ENCODE measurements around the gene MGMT.

DNA sequence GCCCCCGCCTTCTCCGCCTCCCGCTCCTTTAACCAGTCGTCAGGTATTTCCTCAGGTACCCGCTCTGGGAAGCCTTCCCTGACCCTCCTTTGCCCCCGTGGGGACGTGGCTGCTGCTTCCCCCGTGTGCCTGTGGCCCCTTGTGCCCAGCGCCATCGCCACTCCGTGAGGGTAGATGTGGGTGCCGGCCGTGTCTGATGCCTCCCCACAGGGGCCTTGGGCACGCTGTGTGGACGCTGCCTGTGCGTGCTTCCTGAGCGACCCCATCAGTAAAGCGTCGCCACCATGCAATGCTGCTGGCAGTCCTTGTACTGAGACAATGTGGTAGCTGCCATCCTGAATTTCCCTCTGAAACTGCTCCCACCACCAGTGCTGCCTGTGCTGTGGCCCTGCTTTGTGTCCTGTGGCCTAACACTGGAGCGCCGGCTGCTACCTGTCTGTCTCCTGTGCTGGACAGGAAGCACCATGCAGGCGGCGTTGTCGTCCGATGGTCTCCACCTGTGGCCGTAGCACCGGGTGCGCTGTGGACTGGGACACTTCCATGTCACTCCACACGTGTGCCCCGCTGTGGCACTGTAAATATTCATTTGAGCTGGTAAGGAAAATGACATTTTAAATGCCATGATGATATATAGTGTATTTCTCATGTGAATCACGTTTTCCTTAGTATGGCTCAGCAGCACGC lies 213.8 kb downstream of the MGMT start:
- TF ChIP-seq EZH2 (IDR thresholded peaks at IDR 0.05; ENCODE audit: borderline replicate concordance, low read length) = no peak
- TF ChIP-seq, protein P1, sequence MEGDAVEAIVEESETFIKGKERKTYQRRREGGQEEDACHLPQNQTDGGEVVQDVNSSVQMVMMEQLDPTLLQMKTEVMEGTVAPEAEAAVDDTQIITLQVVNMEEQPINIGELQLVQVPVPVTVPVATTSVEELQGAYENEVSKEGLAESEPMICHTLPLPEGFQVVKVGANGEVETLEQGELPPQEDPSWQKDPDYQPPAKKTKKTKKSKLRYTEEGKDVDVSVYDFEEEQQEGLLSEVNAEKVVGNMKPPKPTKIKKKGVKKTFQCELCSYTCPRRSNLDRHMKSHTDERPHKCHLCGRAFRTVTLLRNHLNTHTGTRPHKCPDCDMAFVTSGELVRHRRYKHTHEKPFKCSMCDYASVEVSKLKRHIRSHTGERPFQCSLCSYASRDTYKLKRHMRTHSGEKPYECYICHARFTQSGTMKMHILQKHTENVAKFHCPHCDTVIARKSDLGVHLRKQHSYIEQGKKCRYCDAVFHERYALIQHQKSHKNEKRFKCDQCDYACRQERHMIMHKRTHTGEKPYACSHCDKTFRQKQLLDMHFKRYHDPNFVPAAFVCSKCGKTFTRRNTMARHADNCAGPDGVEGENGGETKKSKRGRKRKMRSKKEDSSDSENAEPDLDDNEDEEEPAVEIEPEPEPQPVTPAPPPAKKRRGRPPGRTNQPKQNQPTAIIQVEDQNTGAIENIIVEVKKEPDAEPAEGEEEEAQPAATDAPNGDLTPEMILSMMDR (conservative IDR thresholded peaks at IDR 0.05 in 1 of 2, IDR thresholded peaks at IDR 0.05 in 1 of 2; ENCODE audit: extremely low read depth in 1 of 2, insufficient read depth in 1 of 2, low read depth in 1 of 2, low read length in 2 of 2) = no peak
